GM19452 (cell line): ENCODE data around the gene COL1A1.

Source experiments
- ATAC-seq: cut with Tn5 transposase; IDR thresholded peaks from one replicate; pipeline ENCODE4 v1.9.1; 2021; ENCODE audit not compliant: unreplicated experiment

COL1A1 gene

DNA sequence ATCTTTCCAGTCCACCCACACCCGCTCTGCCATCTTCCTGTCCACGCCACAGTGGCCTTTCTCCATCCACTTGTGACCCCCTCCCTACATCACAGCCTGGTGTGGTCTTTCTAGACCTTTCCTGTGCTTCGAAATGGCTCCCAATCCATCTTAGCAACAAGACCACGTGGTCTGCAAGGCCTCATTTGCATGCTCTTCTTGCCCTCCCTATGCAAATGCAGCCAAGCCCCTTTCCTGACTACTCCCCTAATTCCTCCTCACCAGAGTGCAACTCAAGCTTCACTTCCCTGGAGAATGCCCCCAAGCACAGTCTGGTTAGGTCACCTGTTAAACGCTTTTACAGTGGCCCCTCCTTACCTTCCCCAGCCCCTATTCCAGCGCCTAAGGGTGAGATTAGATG is 57.1 kb downstream of the COL1A1 start:
- ATAC-seq = no peak

DNA sequence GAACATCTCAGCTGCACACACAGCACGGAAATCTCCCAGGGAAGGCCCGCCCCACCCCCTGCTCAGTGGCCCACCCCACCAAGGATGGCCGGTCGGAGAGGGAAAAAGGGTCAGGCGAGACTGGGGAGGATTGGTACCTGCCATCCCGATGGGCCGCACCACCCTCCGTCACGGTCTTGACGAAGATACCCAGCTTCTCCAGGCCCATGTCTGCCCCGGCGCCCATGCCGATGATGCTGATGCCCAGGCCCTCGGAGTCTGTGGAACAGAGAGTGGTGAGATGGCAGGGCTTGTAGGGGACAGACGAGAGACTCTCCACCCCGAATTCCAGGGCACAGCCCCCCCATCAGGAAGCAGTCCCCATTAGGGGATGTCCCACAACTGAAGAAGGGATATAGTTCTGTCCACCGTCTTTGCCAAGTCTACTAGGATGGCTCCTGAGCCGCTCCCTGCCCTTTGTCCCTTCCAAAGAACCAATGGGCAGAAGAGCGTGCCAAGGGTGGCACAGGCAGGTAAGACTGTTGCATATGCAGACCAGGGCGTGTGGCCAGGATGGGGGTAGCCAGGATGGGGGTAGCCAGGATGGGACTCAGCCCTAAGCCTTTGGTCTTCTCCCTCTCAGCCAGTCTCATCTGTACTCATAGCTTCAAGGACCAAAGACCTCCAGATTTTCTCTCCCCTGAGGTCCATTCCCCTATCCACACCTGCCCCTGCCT is 57.8 kb downstream of the COL1A1 start:
- ATAC-seq = no peak

DNA sequence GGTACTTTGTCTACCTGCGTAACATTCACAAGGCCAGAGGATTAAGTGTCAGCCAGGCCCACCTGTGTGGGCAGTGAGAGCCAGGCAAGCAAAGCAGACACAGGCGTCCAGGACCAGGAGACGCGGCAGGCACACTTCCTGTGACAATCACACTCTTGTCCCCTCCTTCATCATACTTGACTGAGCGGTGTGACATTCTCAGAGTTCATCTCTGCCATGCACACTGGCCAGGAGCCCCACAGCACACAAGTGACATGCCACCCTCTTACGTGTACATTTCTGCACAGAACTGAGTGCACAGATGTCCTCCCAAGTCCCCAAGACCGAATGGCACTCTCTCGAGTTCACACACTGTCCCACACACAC is 59.7 kb downstream of the COL1A1 start:
- ATAC-seq = no peak

- no peak for ATAC-seq
These were observed 60.2 kb downstream of the COL1A1 start for GRCh38 chr17:50141026-50141744.

GRCh38 chr17:50139950-50140885 is 61.2 kb downstream of the COL1A1 start:
- no peak for ATAC-seq

- ATAC-seq = no peak
These were observed 62.1 kb downstream of the COL1A1 start for GRCh38 chr17:50139185-50139783.

DNA sequence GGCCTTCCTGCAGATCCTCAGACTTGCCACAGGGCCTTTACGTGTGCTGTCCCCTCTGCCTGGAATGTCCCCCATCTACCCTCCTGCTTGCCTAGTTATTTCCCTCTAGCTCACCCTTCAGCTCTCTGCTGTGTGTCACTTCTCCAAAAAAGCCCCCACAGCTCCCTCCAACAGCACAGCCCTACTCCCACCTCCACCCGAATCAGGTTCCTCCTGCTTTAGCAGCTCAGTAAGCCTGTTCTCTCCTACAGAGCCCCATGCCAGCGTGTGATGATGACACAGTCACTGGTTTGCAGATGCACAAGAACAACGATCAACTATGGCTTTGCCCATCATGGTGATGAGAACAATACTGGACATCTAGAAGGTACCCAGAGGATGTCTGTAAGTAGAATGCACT is 64.4 kb downstream of the COL1A1 start:
- ATAC-seq = no peak

- no peak for ATAC-seq
These were observed 65.2 kb downstream of the COL1A1 start for GRCh38 chr17:50136096-50136687.

GRCh38 chr17:50135316-50136095 is 65.9 kb downstream of the COL1A1 start:
- no peak for ATAC-seq

- no peak for ATAC-seq
These were observed 67.0 kb downstream of the COL1A1 start for GRCh38 chr17:50134206-50135110.

DNA sequence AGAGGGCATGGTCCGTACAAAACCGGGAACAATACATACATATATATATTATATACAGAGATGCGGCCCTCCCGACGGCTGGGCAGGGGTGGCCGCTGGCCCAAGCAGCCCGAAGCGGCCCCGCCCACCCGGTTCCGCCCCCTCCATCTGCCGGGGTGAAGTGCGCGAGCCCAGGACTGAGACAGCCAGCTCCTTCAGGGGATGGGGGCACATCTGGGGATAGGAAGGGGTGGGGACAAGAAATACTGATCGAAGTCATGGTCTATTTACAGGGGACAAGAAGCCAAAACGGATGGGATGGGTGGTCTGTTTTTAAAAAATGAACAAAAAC is 67.7 kb downstream of the COL1A1 start:
- ATAC-seq = no peak
